OCI-LY1 (cell line): ENCODE results near the gene SUSD6.
A peak's percentile ranks its signal among the peaks of the same experiment; 100 is the strongest.

ENCODE experiments used
- H2AFZ ChIP-seq: fragments of 200-600 bp; sonication (generic), shearing (Covaris generic); 2 replicates; pipeline ENCODE4 v1.6.0; 2014; ENCODE audit warnings: antibody characterized with exemption, mild to moderate bottlenecking, low read length
- H3F3A ChIP-seq: fragments of 200-600 bp; sonication (generic), shearing (Covaris generic); 2 replicates; pipeline ENCODE4 v1.6.0; 2014; ENCODE audit warnings: mild to moderate bottlenecking, antibody characterized with exemption, low read length, moderate library complexity; ENCODE audit not compliant: insufficient read depth
- H3K27ac ChIP-seq: fragments of 200-600 bp; sonication (generic); 2 replicates; pipeline ENCODE4 v1.5.1; 2014; ENCODE audit warnings: low read length, mixed run types, mild to moderate bottlenecking, low read depth; ENCODE audit not compliant: poor library complexity, severe bottlenecking
- H3K27me3 ChIP-seq: fragments of 200-600 bp; sonication (generic); 2 replicates; pipeline ENCODE4 v1.6.0; 2014; ENCODE audit warnings: antibody characterized with exemption, mild to moderate bottlenecking, low read length, moderate library complexity; ENCODE audit not compliant: insufficient read depth
- H3K36me3 ChIP-seq: fragments of 200-600 bp; sonication (generic); 2 replicates; pipeline ENCODE4 v1.6.1; 2014; ENCODE audit warnings: mild to moderate bottlenecking, antibody characterized with exemption, low read length, moderate library complexity, mixed read lengths; ENCODE audit not compliant: insufficient read depth
- H3K4me1 ChIP-seq: fragments of 200-600 bp; sonication (generic); 2 replicates; pipeline ENCODE4 v1.5.1; 2014; ENCODE audit warnings: mild to moderate bottlenecking, low read length, moderate library complexity; ENCODE audit not compliant: insufficient read depth, severe bottlenecking
- H3K4me2 ChIP-seq: fragments of 200-600 bp; sonication (generic), shearing (Covaris generic); 2 replicates; pipeline ENCODE4 v1.6.1; 2014; ENCODE audit warnings: low read length
- H3K4me3 ChIP-seq: fragments of 200-600 bp; sonication (generic); 2 replicates; pipeline ENCODE4 v1.5.1; 2014; ENCODE audit warnings: low read length, low read depth, mild to moderate bottlenecking, mixed read lengths; ENCODE audit not compliant: poor library complexity, severe bottlenecking
- H3K79me2 ChIP-seq: fragments of 200-600 bp; shearing (Covaris generic); 2 replicates; pipeline ENCODE4 v1.6.1; 2016; ENCODE audit warnings: mixed run types, low read length, mixed read lengths; ENCODE audit not compliant: insufficient read depth
- H3K9ac ChIP-seq: fragments of 200-600 bp; sonication (generic), shearing (Covaris generic); 2 replicates; pipeline ENCODE4 v1.6.1; 2014; ENCODE audit warnings: mild to moderate bottlenecking, low read length, mixed read lengths
- H3K9me2 ChIP-seq: fragments of 200-600 bp; sonication (generic), shearing (Covaris generic); 2 replicates; pipeline ENCODE4 v1.6.1; 2014; ENCODE audit warnings: low read depth, mild to moderate bottlenecking, low read length, mixed read lengths
- H3K9me3 ChIP-seq: fragments of 200-600 bp; shearing (Covaris generic); 2 replicates; pipeline ENCODE4 v1.6.1; 2014; ENCODE audit warnings: low read length, mixed read lengths
- H4K20me1 ChIP-seq: fragments of 200-600 bp; sonication (generic), shearing (Covaris generic); 2 replicates; pipeline ENCODE4 v1.6.0; 2016; ENCODE audit warnings: mild to moderate bottlenecking, low read length; ENCODE audit not compliant: insufficient read depth
- CTCF ChIP-seq: fragments of 200-600 bp; sonication (generic), shearing (Covaris generic); IDR thresholded peaks from 2 replicates; pipeline ENCODE4 v1.5.1; 2017; ENCODE audit warnings: mild to moderate bottlenecking, antibody characterized with exemption, low read length, moderate library complexity, mixed read lengths
- EZH2 ChIP-seq: fragments of 200-600 bp; sonication (generic), shearing (Covaris generic); IDR thresholded peaks from 2 replicates; pipeline ENCODE4 v1.8.0; 2017; ENCODE audit warnings: borderline replicate concordance, mixed run types, mild to moderate bottlenecking, antibody characterized with exemption, low read length, moderate library complexity, mixed read lengths

The SUSD6 gene

GRCh38 chr14:69611172-69612013 is at the start of gene SUSD6:
SUSD6 (plus strand) TSS chr14:69611596; CDS start chr14:69658593, 46,997 bp downstream.
- no peaks in the 10 kb centered on the region for H3K27me3 ChIP-seq
- peak within 1 kb of the TSS; percentile 99 for H3K4me2 ChIP-seq
- peak within 1 kb of the TSS; percentile 99 for H3K27ac ChIP-seq
- H3K36me3 ChIP-seq: peaks cover 20% of the 10 kb centered on the region; the same call in 1 of the 2 replicates
- peaks cover 23% of the 10 kb centered on the region for H3F3A ChIP-seq
- peaks cover 24% of the 10 kb centered on the region for H3K79me2 ChIP-seq
- H3K4me3 ChIP-seq: peak within 1 kb of the TSS; percentile 97
- no peaks in the 10 kb centered on the region for H3K9me3 ChIP-seq
- peaks cover 52% of the 10 kb centered on the region for H3K4me1 ChIP-seq
- peak within 1 kb of the TSS; percentile 1 for H2AFZ ChIP-seq
- H3K9ac ChIP-seq: peak within 1 kb of the TSS; percentile 99
- no peaks in the 10 kb centered on the region for H4K20me1 ChIP-seq
- no peak for TF ChIP-seq EZH2
- H3K9me2 ChIP-seq: no peaks in the 10 kb centered on the region

GRCh38 chr14:69561893-69562292 is 49.5 kb upstream of the SUSD6 start:
- Histone ChIP-seq H3K27me3 (no peaks in the 10 kb centered on the region), H3K9ac (no peak overlapping the region), H3K4me2 (no peak overlapping the region), H4K20me1 (no peaks in the 10 kb centered on the region), H3K9me2 (no peaks in the 10 kb centered on the region), H3K4me3 (no peak overlapping the region), H3F3A (no peaks in the 10 kb centered on the region), H3K36me3 (no peaks in the 10 kb centered on the region), H3K9me3 (no peaks in the 10 kb centered on the region), H3K79me2 (no peaks in the 10 kb centered on the region), H2AFZ (no peak overlapping the region), H3K27ac (no peak overlapping the region), H3K4me1 (no peaks in the 10 kb centered on the region)
- TF ChIP-seq EZH2: no peak
- TF ChIP-seq CTCF: no peak

GRCh38 chr14:69567563-69567962 is 43.8 kb upstream of the SUSD6 start:
- H4K20me1 ChIP-seq: no peaks in the 10 kb centered on the region
- H3K27me3 ChIP-seq: no peaks in the 10 kb centered on the region

More at GRCh38 chr14:69567563-69567962, 43.8 kb upstream of the SUSD6 start:
- Histone ChIP-seq H3F3A (no peaks in the 10 kb centered on the region), H3K4me3 (no peak overlapping the region), H3K4me2 (no peak overlapping the region), H3K9me2 (no peaks in the 10 kb centered on the region), H2AFZ (no peak overlapping the region), H3K36me3 (no peaks in the 10 kb centered on the region), H3K4me1 (no peaks in the 10 kb centered on the region), H3K27ac (no peak overlapping the region), H3K79me2 (no peaks in the 10 kb centered on the region), H3K9ac (no peak overlapping the region), H3K9me3 (no peaks in the 10 kb centered on the region)
- TF ChIP-seq EZH2 (no peak), CTCF (no peak)
